ENCODE measurements around the gene CDC42EP4. TPM values are rescaled to one million over a fixed set of nuclear protein-coding genes. Genes with fewer than 3 reads are reported as not detected.
A peak's percentile ranks its signal among the peaks of the same experiment; 100 is the strongest.

CDC42EP4 gene
- total and polyA plus RNA-seq, 9 of the 15 experiments (the other 6 are each of a cell fraction or from before 2014, with no cell fraction given) = 0.65 to 20.8 (median 12.3) TPM

GRCh38 chr17:73281928-73282327 is 29.9 kb downstream of the CDC42EP4 start:
- no peak overlapping the region for H3K27ac ChIP-seq (ENCODE audit: extremely low read depth, low read depth, low read length)
- 53% methylated on average over 5 of the region's 7 CpGs for WGBS (ENCODE audit: insufficient coverage, low coverage, missing lambda C conversion rate)
- no peaks in the 10 kb centered on the region; a peak in 1 of 5 replicates for H3K27me3 ChIP-seq (ENCODE audit: control insufficient read depth in 2 of 2, insufficient read depth in 2 of 2, low read length in 2 of 2)
- peaks cover 22% of the 10 kb centered on the region; the same call in 2 of the 3 replicates for H3K36me3 ChIP-seq (ENCODE audit: control insufficient read depth, insufficient read depth, low read length)
- CTCF ChIA-PET (ENCODE audit: low intra/inter-chr PET ratio) = no interaction called here
- no peak for DNase-seq (ENCODE audit: extremely low read depth in 1 of 4, low spot score in 3 of 4)
- no TSS peak for BruUV-seq (replicated peaks)
- peaks cover 0 to 28% of the 10 kb centered on the region in 2 experiments; a peak in 4 of 5 replicates for H3K4me1 ChIP-seq (replicated peaks in 1 of 2; ENCODE audit: control insufficient read depth in 2 of 2, insufficient read depth in 2 of 2, low read length in 2 of 2)
- POLR2A ChIA-PET = interaction anchor here (0.5 to 1.9 kb wide), 8 partner anchors 9 to 152 kb away, joined by 3 to 6 read pairs (median 4); no protein-coding TSS in a partner anchor
- peaks cover 8% of the 10 kb centered on the region for H4K20me1 ChIP-seq (replicated peaks; ENCODE audit: control insufficient read depth, insufficient read depth, low read length)
- no peak for FAIRE-seq
- no peak overlapping the region for H3K4me3 ChIP-seq
- H3K79me2 ChIP-seq (ENCODE audit: control insufficient read depth, insufficient read depth, low read length) = no peaks in the 10 kb centered on the region
- TF ChIP-seq SRSF7 (optimal IDR thresholded peaks at IDR 0.05; ENCODE audit: low read depth, low read length) (no peak), POLR2G (IDR thresholded peaks at IDR 0.05; ENCODE audit: low read depth, low read length) (no peak), ETV1 (tag; conservative IDR thresholded peaks at IDR 0.05; ENCODE audit: low read depth) (no peak), PKNOX1 (IDR thresholded peaks at IDR 0.05) (peak; percentile 40), ZNF165 (CRISPR knock-in tag; IDR thresholded peaks at IDR 0.05; ENCODE audit: borderline replicate concordance) (no peak), NR3C1 (CRISPR knock-in tag; IDR thresholded peaks at IDR 0.05) (no peak), MTA3 (IDR thresholded peaks at IDR 0.05; ENCODE audit: borderline replicate concordance) (no peak), NR4A1 (CRISPR knock-in tag; IDR thresholded peaks at IDR 0.05) (no peak), NR4A1 (tag; IDR thresholded peaks at IDR 0.05) (no peak)
- no peaks in the 10 kb centered on the region for H3K9me3 ChIP-seq (replicated peaks; ENCODE audit: control insufficient read depth, insufficient read depth, low read depth, low read length)
- H3K4me2 ChIP-seq (ENCODE audit: insufficient read depth, low read length) = no peak overlapping the region
- no peaks in the 10 kb centered on the region for H3K9me1 ChIP-seq (ENCODE audit: control insufficient read depth, insufficient read depth, low read length)
- in situ Hi-C loops (cut with MboI) (no loop called here), intact Hi-C loops (cut with micrococcal nuclease) (no loop called here)
- H2AFZ ChIP-seq (ENCODE audit: low read depth, low read length) = no peak overlapping the region
- H3K9ac ChIP-seq (ENCODE audit: insufficient read depth in 1 of 2, low read depth in 2 of 2, low read length in 2 of 2) = no peak overlapping the region
- peak; percentile 33 for ATAC-seq
